COLO668 (cell line): ENCODE results near the gene CNKSR3.
A peak's percentile ranks its signal among the peaks of the same experiment; 100 is the strongest.

ENCODE experiments used
- DNase-seq: peaks from one replicate; lab custom pipeline; 2025; ENCODE audit not compliant: unreplicated experiment; lab: John Stamatoyannopoulos, UW

The CNKSR3 gene

DNA sequence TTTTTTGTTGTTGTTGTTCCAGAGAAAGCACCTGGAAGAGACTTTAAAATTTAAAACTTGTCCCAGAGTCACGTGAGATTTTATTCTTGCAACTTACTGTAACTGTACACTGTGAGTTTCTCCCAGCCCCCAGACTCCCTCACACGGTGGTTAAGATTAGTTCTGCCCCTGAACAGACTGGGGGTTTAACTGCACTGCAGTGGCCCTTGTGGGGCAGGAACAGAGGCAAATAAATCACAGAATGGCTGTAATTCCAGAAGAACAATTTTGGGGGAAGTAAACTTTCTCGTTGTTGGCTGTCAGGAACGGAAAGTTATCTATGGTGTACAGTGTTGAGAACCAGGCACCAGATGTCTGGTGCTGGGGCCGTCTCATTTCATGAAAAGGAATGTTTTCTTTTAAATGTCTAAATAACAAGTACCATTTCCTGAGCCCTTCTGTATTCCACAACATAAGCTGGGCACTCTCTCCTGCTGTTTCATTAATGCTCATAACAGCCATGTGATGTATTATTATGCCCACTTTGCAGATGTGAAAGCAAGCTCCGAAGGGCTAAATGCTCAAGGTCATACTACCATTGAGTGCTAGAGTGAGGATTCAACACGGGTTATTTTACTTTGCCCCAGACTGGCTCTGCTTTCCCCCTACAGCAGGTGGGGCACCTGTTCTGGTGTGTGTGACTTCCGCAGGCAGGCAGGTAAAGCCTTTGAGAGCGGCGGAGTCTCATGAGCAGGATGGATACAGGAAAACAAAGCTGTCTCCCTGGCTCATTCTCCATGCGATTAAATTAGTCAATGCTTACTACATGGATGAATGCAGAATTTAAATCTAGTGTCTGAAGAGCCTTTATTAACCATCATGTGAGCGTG, 30.5 kb downstream of the CNKSR3 start:
- no peak for DNase-seq

DNA sequence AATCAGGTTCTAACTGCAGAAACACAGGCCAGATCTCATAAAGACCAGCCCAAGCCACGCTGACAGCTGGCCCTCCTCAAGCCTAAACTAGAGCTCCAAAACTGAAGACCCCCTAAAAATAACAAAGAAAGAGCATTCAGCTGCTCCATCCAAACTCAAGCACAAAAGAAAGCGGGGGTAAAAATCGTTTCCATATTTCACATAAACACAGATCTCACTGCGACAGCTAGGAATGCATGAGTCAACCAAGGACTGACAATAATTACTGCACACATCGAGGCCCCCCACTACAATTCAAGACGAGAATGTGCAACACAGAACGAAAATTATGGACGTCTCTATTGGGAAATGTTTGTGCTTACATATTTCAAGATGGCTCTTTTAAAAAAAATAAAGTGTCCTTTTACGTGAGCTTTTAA, 31.1 kb downstream of the CNKSR3 start:
- DNase-seq = no peak

DNA sequence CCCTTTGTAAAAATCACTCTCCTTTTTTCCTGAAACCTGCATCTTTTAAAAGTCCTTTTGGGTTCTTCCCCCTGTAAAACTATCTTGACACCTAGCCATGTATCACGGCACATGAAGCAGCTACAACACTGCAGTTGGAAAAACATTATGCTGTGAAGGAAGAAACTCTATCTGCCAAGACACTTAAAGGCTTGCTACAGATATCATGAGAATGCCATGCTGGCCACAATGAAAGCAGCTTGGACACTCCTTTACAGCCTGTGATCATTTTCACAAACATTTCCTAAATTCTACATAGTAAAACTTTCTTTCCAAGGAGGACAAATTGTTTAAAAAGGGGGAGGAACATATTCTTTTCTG, 31.8 kb downstream of the CNKSR3 start:
- DNase-seq = no peak

GRCh38 chr6:154478021-154478700, 32.3 kb downstream of the CNKSR3 start:
- DNase-seq = no peak

GRCh38 chr6:154476494-154476893, 34.0 kb downstream of the CNKSR3 start:
- no peak for DNase-seq

DNA sequence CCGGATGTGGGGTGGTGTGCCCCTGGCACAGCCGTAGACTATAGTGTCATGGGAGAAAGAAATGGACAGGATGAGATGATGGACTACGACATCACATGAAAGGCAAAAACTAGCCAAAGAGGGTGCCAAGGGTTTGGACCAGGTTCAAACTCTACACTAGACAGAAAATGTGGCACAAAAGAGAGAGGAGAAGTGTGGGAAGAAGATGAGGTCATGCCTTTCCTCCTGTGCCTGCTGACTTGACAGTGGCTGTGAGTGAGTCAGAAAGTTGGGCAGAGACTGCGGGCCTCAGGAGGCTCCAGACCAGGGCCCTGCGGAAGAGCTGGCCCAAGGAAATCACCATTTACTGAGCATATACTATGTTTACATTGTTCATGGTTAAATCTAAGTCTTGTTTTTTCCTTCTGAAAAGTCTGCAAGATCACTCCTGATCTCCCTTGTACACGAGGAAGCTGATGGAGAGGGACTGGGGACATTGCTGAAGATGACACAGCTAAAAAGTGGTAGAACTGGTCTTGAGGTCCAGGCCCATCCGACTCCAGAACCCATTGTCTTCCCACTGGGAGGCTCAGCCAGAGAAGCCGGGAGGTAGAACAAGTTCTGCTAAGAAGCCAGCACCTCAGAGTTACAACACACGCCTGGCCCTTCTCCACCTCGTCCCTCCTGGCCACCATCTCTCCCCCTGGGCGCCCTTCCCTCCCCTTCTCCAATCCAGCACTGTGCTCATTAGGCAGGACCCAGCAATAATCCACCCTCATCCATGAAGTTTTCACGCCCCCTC, 35.6 kb downstream of the CNKSR3 start:
- no peak for DNase-seq

DNA sequence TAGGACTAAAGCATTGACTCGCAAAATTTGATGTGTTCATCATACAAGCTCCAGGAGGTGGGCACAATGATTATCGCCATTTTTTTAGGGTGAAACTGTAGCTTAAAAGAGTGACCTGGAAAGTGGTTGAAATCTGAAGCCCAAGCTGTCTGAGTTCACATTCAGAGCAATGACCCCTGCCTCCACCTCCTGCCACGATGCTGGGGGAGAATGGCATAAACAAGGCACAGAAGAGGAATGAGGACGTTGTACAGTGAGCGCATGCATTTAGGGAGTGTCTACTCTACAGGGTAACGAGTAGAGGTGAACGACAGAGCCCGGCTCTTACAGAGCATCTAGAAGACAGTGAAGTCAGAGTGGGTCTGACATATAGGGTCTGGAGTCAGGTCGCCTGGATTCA, 37.2 kb downstream of the CNKSR3 start:
- no peak for DNase-seq

- DNase-seq = peak; percentile 43
Observed at GRCh38 chr6:154471609-154472362, 38.7 kb downstream of the CNKSR3 start.

DNA sequence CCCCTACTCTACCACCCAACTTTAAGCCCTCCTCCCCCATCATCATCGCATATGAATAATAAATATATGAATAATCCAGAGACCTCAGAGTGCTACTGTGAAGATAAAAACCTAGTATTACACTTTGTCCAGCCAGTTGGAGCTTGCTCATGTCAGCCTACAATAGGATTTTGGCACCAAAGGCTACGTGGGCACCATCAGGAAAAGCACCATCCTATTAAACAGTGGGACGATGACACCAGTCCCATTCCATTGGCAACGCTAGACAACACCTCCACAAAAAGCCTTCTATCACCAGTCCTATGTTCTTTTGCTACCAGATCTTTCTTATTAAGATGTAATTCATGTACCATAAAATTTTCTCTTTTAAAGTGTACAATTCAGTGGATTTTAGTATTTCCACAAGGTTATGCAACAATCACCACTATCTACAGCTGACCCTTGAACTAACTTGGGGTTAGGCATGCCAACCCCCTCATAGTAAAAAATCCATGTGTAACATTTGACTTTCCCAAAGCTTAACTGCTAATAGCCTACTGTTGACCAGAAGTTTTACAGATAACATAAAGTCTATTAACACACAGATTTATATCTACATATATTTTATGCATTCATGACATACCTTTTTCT, 41.1 kb downstream of the CNKSR3 start:
- DNase-seq = no peak

DNA sequence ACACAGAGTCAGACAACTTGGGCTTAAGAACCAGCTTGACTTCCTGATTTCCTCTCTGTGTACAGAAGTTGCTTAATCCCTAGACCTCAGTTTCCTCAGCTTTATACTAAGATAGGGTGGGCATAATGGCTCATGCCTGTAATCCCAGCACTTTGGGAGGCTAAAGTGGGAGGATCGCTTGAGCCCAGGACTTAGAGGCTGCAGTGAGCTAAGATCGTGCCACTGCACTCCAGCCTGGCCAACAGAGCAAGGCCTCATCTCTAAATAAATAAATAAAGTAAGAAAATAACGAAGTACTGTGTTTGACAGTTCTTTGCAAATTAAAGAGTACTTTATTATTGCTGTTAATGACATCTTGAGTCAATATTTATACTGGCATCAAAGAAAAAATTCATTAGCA, 41.7 kb downstream of the CNKSR3 start:
- DNase-seq = no peak

DNA sequence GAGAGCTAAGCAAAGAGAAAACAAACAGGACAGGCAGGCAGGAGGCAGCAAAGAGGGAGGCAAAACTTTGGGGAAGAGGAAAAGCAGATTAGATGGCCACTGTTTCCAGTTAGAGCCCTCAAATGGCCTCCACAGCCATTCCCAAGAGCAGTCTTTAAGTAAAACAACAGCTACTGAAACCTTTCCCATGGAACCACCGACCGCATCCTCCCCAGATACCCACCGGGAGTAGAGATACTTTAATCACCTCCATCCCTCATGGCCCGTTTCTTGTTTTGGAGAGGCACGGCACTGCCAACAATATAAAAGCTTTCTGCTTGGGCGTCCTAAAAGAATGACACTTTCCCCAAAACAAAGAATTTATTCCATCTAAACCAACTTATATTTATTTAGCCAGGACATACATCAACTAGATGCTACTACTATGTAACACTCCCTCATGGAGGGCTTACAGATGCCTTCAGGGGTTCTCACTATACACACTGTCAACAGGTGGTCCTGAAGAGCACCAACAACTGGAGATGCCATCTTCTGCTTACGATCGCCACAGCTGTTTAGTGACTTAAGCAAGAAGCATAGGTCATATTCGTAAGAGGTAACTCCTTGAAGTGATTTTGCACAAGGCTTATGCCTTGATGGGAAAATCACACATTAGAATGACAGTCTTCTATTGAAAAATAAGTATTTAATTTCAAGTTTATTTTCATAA, 43.4 kb downstream of the CNKSR3 start:
- no peak for DNase-seq

- no peak for DNase-seq
Observed at GRCh38 chr6:154466139-154466538, 44.3 kb downstream of the CNKSR3 start.

DNA sequence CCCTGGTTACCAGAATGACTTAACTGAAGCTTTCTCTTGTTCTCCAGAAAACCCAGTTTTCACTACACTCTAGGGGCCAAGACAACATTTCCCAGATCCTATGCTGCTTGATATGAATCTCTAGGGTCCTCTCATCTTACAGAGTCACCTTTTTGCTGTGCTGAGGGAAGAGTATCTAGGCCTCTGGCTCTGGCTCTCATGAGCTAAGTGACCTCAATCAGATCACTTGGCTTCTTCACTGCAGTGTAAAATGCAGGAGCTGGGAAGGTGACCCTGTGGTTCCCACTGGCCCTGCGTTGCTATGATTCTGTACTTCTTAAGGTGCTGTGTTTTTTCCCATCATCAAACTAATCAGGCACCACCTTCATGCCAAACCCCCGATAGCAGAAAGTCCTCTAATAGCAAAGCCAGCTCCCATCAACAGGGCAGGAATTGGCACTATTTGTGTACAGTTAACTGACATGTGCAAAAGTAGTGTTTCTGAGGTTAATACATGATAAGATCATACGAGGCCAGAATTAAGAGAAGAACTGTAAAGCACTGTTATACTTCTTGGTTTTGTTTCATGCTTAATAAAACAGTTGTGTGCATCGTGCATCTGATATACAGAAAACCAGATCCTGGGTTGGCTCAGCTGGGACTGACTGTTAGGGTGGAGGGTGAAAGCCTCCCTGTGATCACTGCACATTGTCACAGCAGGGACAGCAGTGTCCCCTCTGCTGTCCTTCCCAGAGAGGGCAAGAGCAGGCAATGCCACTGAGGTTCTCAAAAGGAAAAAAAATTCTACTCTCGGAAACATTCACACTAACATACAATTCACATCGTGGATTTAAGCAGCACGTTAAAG, 46.7 kb downstream of the CNKSR3 start:
- no peak for DNase-seq

DNA sequence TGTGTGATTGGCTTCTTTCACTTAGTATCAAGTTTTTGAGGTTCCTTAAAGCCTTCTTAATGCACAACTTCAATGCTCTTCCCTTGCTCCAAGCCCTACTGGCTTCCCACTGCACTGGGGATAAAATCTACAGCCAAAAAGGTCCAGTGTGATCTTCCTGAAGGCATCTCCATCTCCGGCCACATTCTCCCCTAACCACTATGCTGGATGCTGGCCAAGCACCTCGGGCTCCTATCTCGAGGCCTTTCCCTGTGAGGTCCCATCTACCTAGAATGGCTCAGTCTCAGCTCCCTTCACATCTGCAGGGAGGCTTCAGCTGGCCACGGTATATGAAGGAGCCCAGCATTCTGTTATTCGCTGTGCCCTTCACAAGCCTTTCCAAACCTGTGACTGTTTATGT, 48.1 kb downstream of the CNKSR3 start:
- DNase-seq = no peak

DNA sequence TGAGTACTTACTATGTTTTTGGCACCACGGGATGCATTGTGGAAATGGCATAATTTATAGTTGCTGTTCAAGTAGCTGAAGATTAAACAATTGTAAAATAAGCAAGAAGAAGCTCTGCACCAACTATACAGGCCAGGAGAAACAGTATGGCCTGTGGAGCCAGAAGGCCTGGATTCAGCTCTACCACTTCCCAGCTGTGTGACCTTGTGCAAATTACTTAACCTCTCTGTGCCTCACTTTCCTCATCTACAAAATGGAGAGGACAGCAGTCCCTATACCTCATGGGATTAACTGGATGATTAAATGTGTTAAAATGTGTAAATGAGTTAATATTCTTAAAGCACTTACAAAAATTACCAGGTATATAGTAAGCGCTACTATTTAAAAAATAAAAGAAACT, 49.1 kb downstream of the CNKSR3 start:
- no peak for DNase-seq

DNA sequence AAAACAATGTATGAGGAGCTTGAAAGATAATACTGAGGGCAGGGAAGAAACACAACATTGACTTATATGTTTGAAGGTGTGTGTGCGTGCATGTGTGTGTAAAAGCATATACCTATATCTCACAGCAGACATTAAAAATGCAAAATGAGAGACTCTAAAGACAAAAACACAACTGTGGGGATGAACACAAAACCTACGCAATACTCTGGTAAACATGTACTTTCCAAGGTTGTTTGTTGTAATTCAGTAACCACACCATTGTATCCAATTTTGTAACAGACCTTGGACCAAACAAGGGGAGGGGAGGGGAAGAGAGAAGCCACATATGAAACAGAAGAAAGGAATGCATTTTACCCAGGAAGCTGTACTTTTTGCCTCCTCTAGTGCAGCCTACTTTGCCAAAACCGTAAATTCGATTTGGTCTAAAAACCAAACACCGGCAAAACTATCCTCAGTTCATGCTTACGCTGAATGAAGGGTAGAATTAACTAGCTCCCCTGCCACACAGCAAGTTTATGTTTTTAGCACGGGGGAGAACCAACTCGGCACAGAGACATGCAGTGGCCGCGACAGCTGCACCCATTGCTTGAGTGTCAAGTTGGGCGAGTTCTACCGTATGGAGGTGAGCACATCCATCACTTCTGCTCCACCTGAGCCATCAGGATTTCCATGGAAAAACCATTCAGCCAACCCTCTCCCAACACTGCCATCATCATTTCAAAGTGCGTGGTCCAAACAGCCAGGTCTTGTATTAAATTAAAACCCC, 50.0 kb downstream of the CNKSR3 start:
- DNase-seq = no peak

GRCh38 chr6:154459513-154459912, 51.0 kb downstream of the CNKSR3 start:
- DNase-seq = no peak
